GM21528 (cell line): ENCODE results near the gene BRIP1.
"Not testable (repeated sequence)": the region's sequence is repeated elsewhere in the genome, so short reads cannot be mapped to it uniquely, and the experiment has no call there.

ENCODE experiments used
- ATAC-seq: cut with Tn5 transposase; IDR thresholded peaks from one replicate; pipeline ENCODE4 v1.9.1; 2021; ENCODE audit warnings: mild to moderate bottlenecking, moderate library complexity; ENCODE audit not compliant: unreplicated experiment, low FRiP score

BRIP1 gene

DNA sequence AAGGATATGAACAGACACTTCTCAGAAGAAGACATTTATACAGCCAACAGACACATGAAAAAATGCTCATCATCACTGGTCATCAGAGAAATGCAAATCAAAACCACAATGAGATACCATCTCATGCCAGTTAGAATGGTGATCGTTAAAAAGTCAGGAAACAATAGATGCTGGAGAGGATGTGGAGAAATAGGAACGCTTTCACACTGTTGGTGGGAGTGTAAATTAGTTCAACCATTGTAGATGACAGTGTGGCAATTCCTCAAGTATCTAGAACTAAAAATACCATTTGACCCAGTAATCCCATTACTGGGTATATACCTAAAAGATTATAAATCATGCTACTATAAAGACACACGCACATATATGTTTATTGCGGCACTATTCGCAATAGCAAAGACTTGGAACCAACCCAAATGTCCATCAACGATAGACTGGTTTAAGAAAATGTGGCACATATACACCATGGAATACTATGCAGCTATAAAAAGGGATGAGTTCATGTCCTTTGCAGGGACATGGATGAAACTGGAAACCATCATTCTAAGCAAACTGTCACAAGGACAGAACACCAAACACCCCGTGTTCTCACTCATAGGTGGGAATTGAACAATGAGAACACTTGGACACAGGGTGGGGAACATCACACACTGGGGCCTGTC, 186.0 kb downstream of the BRIP1 start:
- not testable (repeated sequence) for ATAC-seq

DNA sequence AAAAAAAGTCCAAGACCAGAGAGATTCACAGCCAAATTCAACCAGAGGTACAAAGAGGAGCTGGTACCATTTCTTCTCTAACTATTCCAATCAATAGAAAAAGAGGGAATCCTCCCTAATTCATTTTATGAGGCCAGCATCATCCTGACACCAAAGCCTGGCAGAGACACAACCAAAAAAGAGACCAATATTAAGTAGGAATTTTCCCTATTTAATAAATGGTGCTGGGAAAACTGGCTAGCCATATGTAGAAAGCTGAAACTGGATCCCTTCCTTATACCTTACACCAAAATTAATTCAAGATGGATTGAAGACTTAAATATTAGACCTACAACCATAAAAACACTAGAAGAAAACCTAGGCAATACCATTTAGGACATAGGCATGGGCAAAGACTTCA, 186.8 kb downstream of the BRIP1 start:
- ATAC-seq: not testable (repeated sequence)

- not testable (repeated sequence) for ATAC-seq
Observed at GRCh38 chr17:61674609-61675008, 188.7 kb downstream of the BRIP1 start.

DNA sequence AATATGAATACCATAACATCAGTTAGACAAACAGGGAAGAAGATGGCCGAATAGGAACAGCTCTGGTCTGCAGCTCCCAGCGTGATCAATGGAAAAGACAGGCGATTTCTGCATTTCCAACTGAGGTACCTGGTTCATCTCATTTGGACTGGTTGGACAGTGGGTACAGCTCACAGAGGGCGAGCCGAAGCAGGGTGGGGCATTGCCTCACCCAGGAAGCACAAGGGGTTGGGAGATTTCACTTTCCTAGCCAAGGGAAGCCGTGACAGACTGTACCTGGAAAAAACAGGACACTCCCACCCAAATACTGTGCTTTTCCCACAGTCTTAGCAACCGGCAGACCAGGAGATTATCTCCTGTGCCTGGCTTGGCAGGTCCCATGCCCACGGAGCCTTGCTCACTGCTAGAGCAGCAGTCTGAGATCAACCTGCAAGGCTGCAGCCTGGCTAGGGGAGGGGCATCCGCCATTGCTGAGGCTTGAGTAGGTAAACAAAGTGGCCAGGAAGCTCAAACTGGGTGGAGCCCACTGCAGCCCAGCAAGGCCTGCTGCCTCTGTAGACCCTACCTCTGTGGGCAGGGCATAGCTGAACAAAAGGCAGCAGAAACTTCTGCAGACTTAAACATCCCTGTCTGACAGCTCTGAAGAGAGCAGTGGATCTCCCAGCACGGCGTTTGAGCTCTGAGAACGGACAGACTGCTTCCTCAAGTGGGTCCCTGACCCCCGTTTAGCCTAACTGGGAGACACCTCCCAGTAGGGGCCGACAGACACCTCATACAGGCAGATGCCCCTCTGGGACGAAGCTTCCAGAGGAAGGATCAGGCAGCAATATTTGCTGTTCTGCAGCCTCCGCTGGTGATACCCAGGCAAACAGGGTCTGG, 190.1 kb downstream of the BRIP1 start:
- not testable (repeated sequence) for ATAC-seq

DNA sequence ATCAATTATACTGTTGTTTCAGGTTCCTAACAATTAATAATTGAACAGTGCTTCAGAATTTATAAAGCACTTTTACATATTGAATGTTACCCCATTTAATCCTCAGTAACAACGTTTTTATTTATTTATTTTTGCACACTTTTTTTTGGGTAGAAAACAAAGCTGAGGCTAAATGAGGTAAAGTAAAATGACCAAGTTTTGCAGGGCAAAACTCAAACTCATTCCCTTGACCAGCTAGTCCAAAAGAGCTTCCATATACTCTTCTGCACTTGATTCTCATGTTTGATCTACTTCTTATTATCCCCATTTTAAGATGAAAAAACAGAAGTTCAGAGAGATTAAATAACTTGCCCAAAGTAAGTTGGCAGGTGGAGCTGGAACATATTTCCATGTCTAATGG, 191.2 kb downstream of the BRIP1 start:
- ATAC-seq: no peak

DNA sequence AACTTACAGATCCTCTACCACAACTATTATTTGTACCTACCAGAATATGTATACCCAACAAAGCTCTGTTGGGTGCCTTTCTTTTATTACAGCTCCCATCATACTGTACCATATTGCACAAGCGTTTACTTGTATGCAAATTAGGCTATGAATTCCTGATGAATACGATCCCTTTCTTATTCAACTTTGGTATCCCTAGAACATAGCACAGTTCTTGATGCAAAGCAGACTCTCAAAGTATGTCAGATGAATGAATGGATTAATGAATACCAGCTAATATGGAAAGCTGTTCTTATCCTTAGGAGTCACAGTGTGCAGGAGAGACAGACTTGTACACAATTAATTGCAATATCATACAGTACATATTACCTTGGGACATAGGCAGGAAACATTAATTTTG, 192.6 kb downstream of the BRIP1 start:
- ATAC-seq: no peak

DNA sequence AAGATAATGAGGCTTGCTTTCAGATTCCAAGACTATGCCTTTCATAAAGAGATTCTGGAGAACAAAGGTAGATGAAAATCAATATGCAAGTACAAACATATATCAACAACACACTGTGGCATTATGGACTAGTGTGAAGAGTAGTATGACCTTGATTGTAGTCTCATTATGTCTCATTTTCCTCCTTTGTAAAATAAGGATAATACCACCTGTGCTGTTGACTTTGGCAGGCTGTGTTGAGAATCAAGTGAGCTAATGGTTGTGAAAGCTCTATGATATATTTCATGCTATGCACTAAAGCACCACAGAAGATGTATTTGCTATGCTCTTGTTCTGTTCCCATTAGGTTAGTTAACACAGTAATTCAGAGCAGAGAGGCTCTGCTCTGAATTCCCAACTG, 193.8 kb downstream of the BRIP1 start:
- ATAC-seq: no peak

- ATAC-seq: no peak
Observed at GRCh38 chr17:61668486-61668885, 194.8 kb downstream of the BRIP1 start.

DNA sequence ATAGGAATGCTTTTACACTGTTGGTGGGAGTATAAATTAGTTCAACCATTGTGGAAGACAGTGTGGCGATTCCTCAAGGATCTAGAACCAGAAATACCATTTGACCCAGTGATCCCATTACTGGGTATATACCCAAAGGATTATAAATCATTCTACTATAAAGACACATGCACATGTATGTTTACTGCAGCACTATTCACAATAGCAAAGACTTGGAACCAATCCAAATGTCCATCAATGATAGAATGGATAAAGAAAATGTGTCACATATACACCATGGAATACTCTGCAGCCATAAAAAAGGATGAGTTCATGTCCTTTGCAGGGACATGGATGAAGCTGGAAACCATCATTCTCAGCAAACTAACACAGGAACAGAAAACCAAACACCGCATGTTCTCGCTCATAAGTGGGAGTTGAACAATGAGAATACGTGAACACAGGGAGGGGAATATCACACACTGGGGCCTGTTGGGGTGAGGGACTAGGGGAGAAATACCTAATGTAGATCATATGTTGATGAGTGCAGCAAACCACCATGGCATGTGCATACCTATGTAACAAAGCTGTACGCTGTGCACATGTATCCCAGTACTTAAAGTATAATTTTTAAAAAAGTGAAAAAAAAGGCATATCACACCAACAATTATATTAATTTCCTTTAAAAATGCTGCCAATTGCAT, 196.8 kb downstream of the BRIP1 start:
- ATAC-seq: not testable (repeated sequence)

DNA sequence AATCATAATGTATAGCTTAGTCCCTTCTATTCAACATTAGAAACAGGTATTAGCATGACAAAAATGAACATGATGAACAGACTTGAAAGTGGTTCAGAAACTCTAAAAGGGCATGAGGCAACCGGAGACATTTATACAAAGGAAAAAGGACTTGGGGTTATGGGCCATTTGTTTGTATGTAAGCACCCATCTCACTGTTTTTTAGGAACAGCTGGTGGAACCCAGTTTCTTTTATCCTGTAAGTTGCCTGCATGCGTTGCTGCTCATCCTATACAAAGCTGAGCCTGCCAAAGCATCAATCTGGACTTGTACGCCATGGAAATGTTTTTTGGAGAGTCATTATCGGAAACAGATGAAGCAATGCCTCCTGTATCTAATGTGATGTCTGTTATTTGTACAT, 200.0 kb downstream of the BRIP1 start:
- ATAC-seq: no peak

GRCh38 chr17:61662741-61663140, 200.6 kb downstream of the BRIP1 start:
- no peak for ATAC-seq

GRCh38 chr17:61662186-61662585, 201.1 kb downstream of the BRIP1 start:
- no peak for ATAC-seq

DNA sequence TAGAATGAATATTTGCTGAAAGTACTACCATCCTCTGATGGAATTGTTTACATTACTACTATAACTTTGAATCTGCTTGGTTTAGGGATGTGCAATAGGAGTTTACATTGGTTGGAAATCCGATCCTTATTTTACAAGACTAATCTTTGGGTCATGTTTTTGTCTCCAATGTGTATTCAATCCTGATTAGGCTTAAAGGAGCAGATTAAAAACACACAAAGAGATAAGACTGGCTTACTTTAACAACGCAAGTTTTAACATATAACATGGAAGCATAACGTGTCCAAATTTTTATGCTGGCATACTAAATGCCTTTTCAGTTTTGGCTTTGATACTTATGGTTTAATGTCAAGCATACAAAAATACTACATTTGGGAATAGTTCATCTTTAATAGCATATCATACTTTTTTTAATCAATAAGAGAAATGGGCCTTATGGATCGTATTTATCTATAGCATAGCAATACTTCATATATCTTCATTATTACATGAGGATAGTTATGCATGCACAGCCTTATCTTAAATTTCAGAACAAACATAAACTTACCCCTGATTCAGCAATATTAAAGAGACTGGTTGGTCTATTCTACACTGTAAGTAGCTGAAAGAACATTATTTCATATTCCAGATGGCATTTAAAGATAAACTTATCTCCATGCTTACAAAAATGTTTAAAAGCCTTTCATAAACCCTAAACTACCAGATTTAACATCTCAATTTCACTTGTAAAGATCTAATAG, 202.4 kb downstream of the BRIP1 start:
- no peak for ATAC-seq

GRCh38 chr17:61659437-61659836, 203.9 kb downstream of the BRIP1 start:
- ATAC-seq: no peak

GRCh38 chr17:61658183-61658582, 205.1 kb downstream of the BRIP1 start:
- no peak for ATAC-seq

- ATAC-seq: no peak
Observed at GRCh38 chr17:61657338-61657737, 206.0 kb downstream of the BRIP1 start.

GRCh38 chr17:61656721-61657217, 206.6 kb downstream of the BRIP1 start:
- no peak for ATAC-seq

- no peak for ATAC-seq
Observed at GRCh38 chr17:61650749-61651148, 212.6 kb downstream of the BRIP1 start.

GRCh38 chr17:61648587-61648986, 214.7 kb downstream of the BRIP1 start:
- ATAC-seq: no peak

- no peak for ATAC-seq
Observed at GRCh38 chr17:61647047-61647446, 216.3 kb downstream of the BRIP1 start.
